ENCODE data around the gene CD33.

- TF ChIP-seq POLR2A (IDR thresholded peaks at IDR 0.05; ENCODE audit: extremely low read depth, insufficient read length), result no peak
- TF ChIP-seq, protein P1, sequence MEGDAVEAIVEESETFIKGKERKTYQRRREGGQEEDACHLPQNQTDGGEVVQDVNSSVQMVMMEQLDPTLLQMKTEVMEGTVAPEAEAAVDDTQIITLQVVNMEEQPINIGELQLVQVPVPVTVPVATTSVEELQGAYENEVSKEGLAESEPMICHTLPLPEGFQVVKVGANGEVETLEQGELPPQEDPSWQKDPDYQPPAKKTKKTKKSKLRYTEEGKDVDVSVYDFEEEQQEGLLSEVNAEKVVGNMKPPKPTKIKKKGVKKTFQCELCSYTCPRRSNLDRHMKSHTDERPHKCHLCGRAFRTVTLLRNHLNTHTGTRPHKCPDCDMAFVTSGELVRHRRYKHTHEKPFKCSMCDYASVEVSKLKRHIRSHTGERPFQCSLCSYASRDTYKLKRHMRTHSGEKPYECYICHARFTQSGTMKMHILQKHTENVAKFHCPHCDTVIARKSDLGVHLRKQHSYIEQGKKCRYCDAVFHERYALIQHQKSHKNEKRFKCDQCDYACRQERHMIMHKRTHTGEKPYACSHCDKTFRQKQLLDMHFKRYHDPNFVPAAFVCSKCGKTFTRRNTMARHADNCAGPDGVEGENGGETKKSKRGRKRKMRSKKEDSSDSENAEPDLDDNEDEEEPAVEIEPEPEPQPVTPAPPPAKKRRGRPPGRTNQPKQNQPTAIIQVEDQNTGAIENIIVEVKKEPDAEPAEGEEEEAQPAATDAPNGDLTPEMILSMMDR (IDR thresholded peaks at IDR 0.05; ENCODE audit: low read depth, low read length), result no peak
- TF ChIP-seq, protein P2, sequence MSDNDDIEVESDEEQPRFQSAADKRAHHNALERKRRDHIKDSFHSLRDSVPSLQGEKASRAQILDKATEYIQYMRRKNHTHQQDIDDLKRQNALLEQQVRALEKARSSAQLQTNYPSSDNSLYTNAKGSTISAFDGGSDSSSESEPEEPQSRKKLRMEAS (IDR thresholded peaks at IDR 0.05; ENCODE audit: low read depth, low read length), result no peak
These were observed 678 bp upstream of the CD33 start for GRCh38 chr19:51224163-51224641.

All from NB4 (cell line).